GM23338 (cell line): ENCODE measurements around the gene RTN4RL1. TPM values are rescaled to one million over a fixed set of nuclear protein-coding genes. Genes with fewer than 3 reads are reported as not detected.
A peak's percentile ranks its signal among the peaks of the same experiment; 100 is the strongest.

Experiments
- ATAC-seq: fragments of 200-7000 bp; cut with Tn5 transposase; 3 replicates; pipeline ENCODE4 v1.9.1; 2020
- DNase-seq: peaks from one replicate; pipeline ENCODE4 v3.0.0-alpha.2; 2015; ENCODE audit warnings: low spot score
- H2AFZ ChIP-seq: fragments of 200-600 bp; sonication (generic); 2 replicates; pipeline ENCODE4 v1.8.0; 2016; ENCODE audit warnings: antibody characterized with exemption, mild to moderate bottlenecking, moderate library complexity
- H3F3A ChIP-seq: fragments of 200-600 bp; sonication (generic); replicated peaks from 2 replicates; pipeline ENCODE4 v1.8.0; 2017; ENCODE audit warnings: antibody characterized with exemption, mixed run types, low read depth
- H3K27ac ChIP-seq: fragments of 200-600 bp; sonication (generic); 2 replicates; pipeline ENCODE4 v1.6.1; 2016; ENCODE audit warnings: low read depth
- H3K27me3 ChIP-seq: fragments of 200-600 bp; sonication (generic); 2 replicates; pipeline ENCODE4 v1.8.0; 2016; ENCODE audit warnings: mild to moderate bottlenecking, mixed run types, moderate library complexity; ENCODE audit not compliant: insufficient read depth
- H3K36me3 ChIP-seq: fragments of 200-600 bp; sonication (generic); 2 replicates; pipeline ENCODE4 v1.8.0; 2016; ENCODE audit warnings: mild to moderate bottlenecking; ENCODE audit not compliant: insufficient read depth
- H3K4me1 ChIP-seq: fragments of 200-600 bp; sonication (generic); 2 replicates; pipeline ENCODE4 v1.8.0; 2016; ENCODE audit warnings: mild to moderate bottlenecking, moderate library complexity; ENCODE audit not compliant: insufficient read depth
- H3K4me2 ChIP-seq: fragments of 200-600 bp; sonication (generic); 2 replicates; pipeline ENCODE4 v1.7.1; 2017; ENCODE audit warnings: mixed run types
- H3K4me3 ChIP-seq: fragments of 200-600 bp; sonication (generic); 2 replicates; pipeline ENCODE4 v1.6.1; 2016; ENCODE audit warnings: mixed run types
- H3K79me2 ChIP-seq: fragments of 200-600 bp; sonication (generic); replicated peaks from 2 replicates; pipeline ENCODE4 v1.8.0; 2017; ENCODE audit warnings: mild to moderate bottlenecking; ENCODE audit not compliant: insufficient read depth
- H3K9me2 ChIP-seq: fragments of 200-600 bp; sonication (generic); 2 replicates; pipeline ENCODE4 v1.8.0; 2017; ENCODE audit not compliant: insufficient read depth
- H4K20me1 ChIP-seq: fragments of 200-600 bp; sonication (generic); replicated peaks from 2 replicates; pipeline ENCODE4 v1.8.0; 2017; ENCODE audit warnings: mild to moderate bottlenecking; ENCODE audit not compliant: insufficient read depth
- H3K27ac Mint-ChIP-seq: 2 replicates; pipeline ENCODE4 v1.8.0; 2020; ENCODE audit warnings: inconsistent platforms, mild to moderate bottlenecking, moderate library complexity, mixed read lengths
- H3K27me3 Mint-ChIP-seq: 3 replicates; pipeline ENCODE4 v1.8.0; 2022; ENCODE audit warnings: low read depth, mild to moderate bottlenecking, moderate library complexity, mixed read lengths, inconsistent platforms; ENCODE audit not compliant: insufficient read depth, poor library complexity
- H3K36me3 Mint-ChIP-seq: 3 replicates; pipeline ENCODE4 v1.8.0; 2021; ENCODE audit warnings: low read depth, mild to moderate bottlenecking, inconsistent platforms, moderate library complexity, mixed read lengths
- H3K4me1 Mint-ChIP-seq: 3 replicates; pipeline ENCODE4 v1.8.0; 2020; ENCODE audit warnings: mild to moderate bottlenecking, inconsistent platforms, mixed read lengths
- H3K4me3 Mint-ChIP-seq: 3 replicates; pipeline ENCODE4 v1.8.0; 2021; ENCODE audit warnings: moderate library complexity, mild to moderate bottlenecking, inconsistent platforms, mixed read lengths
- H3K9me3 Mint-ChIP-seq: 3 replicates; pipeline ENCODE4 v1.8.0; 2020; ENCODE audit warnings: moderate library complexity, mild to moderate bottlenecking, inconsistent platforms, mixed read lengths
- JUNB ChIP-seq: IDR thresholded peaks from one replicate; pipeline ENCODE4 v1.6.1; 2016; ENCODE audit warnings: antibody characterized with exemption; ENCODE audit not compliant: unreplicated experiment
- STAT1 ChIP-seq: IDR thresholded peaks from one replicate; pipeline ENCODE4 v1.6.1; 2016; ENCODE audit warnings: antibody characterized with exemption; ENCODE audit not compliant: unreplicated experiment
- ZNF331 ChIP-seq: fragments of 250-450 bp; sonication (Bioruptor Pico); IDR thresholded peaks from 2 replicates; pipeline ENCODE4 v1.5.0; 2020; ENCODE audit warnings: low read depth, mild to moderate bottlenecking, moderate library complexity
- polyA plus RNA-seq: library from polyadenylated mRNA; unstranded; fragments of >200 nt; fragmentation: Nextera tagmentation; extraction: Ambion mirVana; gene quantifications from 2 replicates; pipeline ENCODE4 v1.2.1, GENCODE V29; 2016
- total RNA-seq: library from RNA; depleted of rRNA; stranded (reverse); fragments of >200 nt; shearing (Covaris generic); gene quantifications from 2 replicates; pipeline ENCODE4 v1.2.3, GENCODE V29; 2014
- TF ChIP-seq, protein P1 (sequence below), 2 experiments: fragments of 200-600 bp in 1 of 2; sonication (generic) in 1 of 2; conservative IDR thresholded peaks; 2 replicates each; pipeline versions ENCODE4 v1.5.1 to v1.6.1; 2016 to 2017; ENCODE audit warnings: antibody characterized with exemption in 2 of 2, low read depth in 2 of 2, mild to moderate bottlenecking in 2 of 2, moderate library complexity in 1 of 2

The RTN4RL1 gene
- total and polyA plus RNA-seq, 2 experiments from 2014 or later = 0.17 TPM; not detected in 1

DNA sequence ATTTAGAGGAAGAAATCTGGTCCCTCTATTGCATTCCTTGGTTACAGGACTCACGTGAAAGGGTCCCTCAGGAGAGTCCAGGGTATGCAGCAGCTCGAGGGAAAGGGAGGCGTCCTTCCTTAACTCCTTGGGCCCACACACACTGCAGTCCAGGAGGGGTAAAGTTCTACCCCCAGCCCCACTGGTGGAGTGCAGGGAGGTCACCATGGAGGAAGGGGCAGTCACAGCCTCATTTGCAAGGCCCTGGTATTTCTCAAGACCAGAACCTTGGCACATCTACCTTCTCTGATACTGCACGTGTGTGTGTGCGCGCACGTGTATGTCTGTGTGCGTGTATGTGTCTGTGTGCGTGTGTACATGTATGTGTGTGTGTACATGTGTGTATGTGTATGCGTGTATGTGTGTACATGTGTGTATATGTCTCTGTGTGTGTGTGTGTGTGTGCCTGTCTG, 40.8 kb upstream of the RTN4RL1 start:
- ATAC-seq = no peak
- H2AFZ ChIP-seq = no peak overlapping the region
- no peak overlapping the region for H3K4me3 ChIP-seq
- no peaks in the 10 kb centered on the region for H3K9me2 ChIP-seq
- no peak for DNase-seq
- H3K4me2 ChIP-seq = no peak overlapping the region
- no peaks in the 10 kb centered on the region for H3K79me2 ChIP-seq
- 0 out of 2 replicates have a peak, but pooled peaks cover under 1% of the 10 kb centered on the region for H3K27me3 ChIP-seq
- H3K27ac Mint-ChIP-seq = no peak overlapping the region
- no peak overlapping the region for H3K27ac ChIP-seq
- no peaks in the 10 kb centered on the region; the same call in none of the 2 replicates for H4K20me1 ChIP-seq
- peaks cover 51% of the 10 kb centered on the region for H3K4me1 Mint-ChIP-seq
- H3K4me3 Mint-ChIP-seq = no peak overlapping the region
- H3K27me3 Mint-ChIP-seq = peaks cover 30% of the 10 kb centered on the region
- peaks cover 10% of the 10 kb centered on the region for H3K36me3 Mint-ChIP-seq
- no peaks in the 10 kb centered on the region for H3K36me3 ChIP-seq
- no peaks in the 10 kb centered on the region for H3K9me3 Mint-ChIP-seq
- TF ChIP-seq ZNF331 (no peak), JUNB (no peak)
- TF ChIP-seq, protein P1, sequence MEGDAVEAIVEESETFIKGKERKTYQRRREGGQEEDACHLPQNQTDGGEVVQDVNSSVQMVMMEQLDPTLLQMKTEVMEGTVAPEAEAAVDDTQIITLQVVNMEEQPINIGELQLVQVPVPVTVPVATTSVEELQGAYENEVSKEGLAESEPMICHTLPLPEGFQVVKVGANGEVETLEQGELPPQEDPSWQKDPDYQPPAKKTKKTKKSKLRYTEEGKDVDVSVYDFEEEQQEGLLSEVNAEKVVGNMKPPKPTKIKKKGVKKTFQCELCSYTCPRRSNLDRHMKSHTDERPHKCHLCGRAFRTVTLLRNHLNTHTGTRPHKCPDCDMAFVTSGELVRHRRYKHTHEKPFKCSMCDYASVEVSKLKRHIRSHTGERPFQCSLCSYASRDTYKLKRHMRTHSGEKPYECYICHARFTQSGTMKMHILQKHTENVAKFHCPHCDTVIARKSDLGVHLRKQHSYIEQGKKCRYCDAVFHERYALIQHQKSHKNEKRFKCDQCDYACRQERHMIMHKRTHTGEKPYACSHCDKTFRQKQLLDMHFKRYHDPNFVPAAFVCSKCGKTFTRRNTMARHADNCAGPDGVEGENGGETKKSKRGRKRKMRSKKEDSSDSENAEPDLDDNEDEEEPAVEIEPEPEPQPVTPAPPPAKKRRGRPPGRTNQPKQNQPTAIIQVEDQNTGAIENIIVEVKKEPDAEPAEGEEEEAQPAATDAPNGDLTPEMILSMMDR (conservative IDR thresholded peaks at IDR 0.05; ENCODE audit: low read depth in 2 of 2) = no peak
- peaks cover 29% of the 10 kb centered on the region for H3K4me1 ChIP-seq
- peaks cover 7% of the 10 kb centered on the region; the same call in 1 of the 2 replicates for H3F3A ChIP-seq

DNA sequence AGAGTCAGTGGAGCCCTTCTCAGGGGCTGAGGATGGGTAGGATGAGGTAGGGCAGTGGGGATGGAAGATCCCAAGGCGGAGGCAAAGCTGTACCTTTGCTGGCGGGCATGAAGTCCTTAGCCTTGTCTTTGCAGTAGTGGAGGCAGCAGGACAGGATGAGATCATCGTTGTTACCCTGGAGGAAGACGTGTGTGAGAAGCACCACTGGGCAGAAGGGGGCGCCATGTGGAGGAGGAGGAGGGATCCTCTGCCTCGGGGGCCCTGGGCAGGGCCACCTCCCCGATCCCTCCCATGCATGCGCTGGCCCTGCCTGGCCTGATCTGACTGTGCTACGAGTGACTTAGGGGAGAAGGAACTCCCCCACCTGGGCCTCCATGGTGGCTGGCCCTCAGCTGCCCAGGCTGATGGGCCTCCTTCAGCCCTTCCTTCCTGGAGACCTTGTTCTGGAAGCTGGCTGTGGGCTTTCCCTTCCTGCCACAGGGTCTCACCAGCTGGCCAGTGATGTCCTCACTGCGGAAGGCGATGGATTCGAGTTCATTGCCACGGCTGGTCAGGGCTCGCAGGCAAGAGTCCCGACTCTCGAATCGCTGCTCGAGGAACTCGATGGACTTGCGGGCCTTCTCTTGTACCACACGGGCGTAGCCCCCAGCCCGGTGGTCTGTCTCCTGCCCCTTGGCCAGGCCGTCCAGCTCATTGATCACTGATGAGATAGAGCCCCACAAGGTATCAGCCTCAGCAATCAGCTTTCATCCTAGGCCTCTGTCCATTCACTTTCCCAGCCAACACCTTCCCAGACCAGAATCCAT, 40.0 kb upstream of the RTN4RL1 start:
- H3K9me2 ChIP-seq = no peaks in the 10 kb centered on the region
- peaks cover 10% of the 10 kb centered on the region; the same call in 1 of the 2 replicates for H3F3A ChIP-seq
- ATAC-seq (peak; percentile 90), DNase-seq (peak; percentile 89)
- peaks cover 8% of the 10 kb centered on the region for H3K27me3 ChIP-seq
- no peak overlapping the region for H2AFZ ChIP-seq
- Mint-ChIP-seq H3K27me3 (peaks cover 37% of the 10 kb centered on the region), H3K4me1 (peaks cover 51% of the 10 kb centered on the region), H3K27ac (no peak overlapping the region), H3K36me3 (peaks cover 15% of the 10 kb centered on the region), H3K4me3 (no peak overlapping the region), H3K9me3 (no peaks in the 10 kb centered on the region)
- no peak overlapping the region for H3K4me3 ChIP-seq
- H3K4me1 ChIP-seq = peaks cover 24% of the 10 kb centered on the region
- no peak overlapping the region for H3K27ac ChIP-seq
- H4K20me1 ChIP-seq = no peaks in the 10 kb centered on the region; the same call in none of the 2 replicates
- no peaks in the 10 kb centered on the region for H3K79me2 ChIP-seq
- no peak for TF ChIP-seq STAT1
- TF ChIP-seq, protein P1 (conservative IDR thresholded peaks at IDR 0.05; ENCODE audit: low read depth in 2 of 2) = peak; percentile 58 to 91
- TF ChIP-seq ZNF331 = no peak
- H3K36me3 ChIP-seq = no peaks in the 10 kb centered on the region
- H3K4me2 ChIP-seq = no peak overlapping the region
